ENCODE measurements around the gene GLI2. TPM values are rescaled to one million over a fixed set of nuclear protein-coding genes. Genes with fewer than 3 reads are reported as not detected.

GLI2 gene
- total RNA-seq, 6 donors from 2014 or later, result 0.61 to 8.8 (median 3.3) TPM

- H3K27me3 ChIP-seq, result no peaks in the 10 kb centered on the region
- 51 to 69% methylated on average over 2 to 8 of the region's 8 CpGs for WGBS, 2 donors
- H3K36me3 ChIP-seq, result no peaks in the 10 kb centered on the region
- ATAC-seq (ENCODE audit: low FRiP score in 2 of 2) (no peak), DNase-seq (peak in 1 of 2 donors; percentile 55)
- H3K4me3 ChIP-seq, result no peak overlapping the region
- no peaks in the 10 kb centered on the region for H3K9me3 ChIP-seq
- TF ChIP-seq POLR2A (IDR thresholded peaks at IDR 0.05) (no peak), POLR2AphosphoS5 (IDR thresholded peaks at IDR 0.05) (no peak), EP300 (IDR thresholded peaks at IDR 0.05) (no peak)
- TF ChIP-seq, protein P1, sequence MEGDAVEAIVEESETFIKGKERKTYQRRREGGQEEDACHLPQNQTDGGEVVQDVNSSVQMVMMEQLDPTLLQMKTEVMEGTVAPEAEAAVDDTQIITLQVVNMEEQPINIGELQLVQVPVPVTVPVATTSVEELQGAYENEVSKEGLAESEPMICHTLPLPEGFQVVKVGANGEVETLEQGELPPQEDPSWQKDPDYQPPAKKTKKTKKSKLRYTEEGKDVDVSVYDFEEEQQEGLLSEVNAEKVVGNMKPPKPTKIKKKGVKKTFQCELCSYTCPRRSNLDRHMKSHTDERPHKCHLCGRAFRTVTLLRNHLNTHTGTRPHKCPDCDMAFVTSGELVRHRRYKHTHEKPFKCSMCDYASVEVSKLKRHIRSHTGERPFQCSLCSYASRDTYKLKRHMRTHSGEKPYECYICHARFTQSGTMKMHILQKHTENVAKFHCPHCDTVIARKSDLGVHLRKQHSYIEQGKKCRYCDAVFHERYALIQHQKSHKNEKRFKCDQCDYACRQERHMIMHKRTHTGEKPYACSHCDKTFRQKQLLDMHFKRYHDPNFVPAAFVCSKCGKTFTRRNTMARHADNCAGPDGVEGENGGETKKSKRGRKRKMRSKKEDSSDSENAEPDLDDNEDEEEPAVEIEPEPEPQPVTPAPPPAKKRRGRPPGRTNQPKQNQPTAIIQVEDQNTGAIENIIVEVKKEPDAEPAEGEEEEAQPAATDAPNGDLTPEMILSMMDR (IDR thresholded peaks at IDR 0.05), result no peak
- no peaks in the 10 kb centered on the region for H3K4me1 ChIP-seq
- no peak overlapping the region for H3K27ac ChIP-seq
These were observed 19.7 kb upstream of the GLI2 start for GRCh38 chr2:120715941-120716340.

GRCh38 chr2:120716641-120717585 lies 18.8 kb upstream of the GLI2 start:
- WGBS, 2 donors, result 78 to 86% methylated on average over 4 to 15 of the region's 15 CpGs

GRCh38 chr2:120719491-120719890 lies 16.2 kb upstream of the GLI2 start:
- TF ChIP-seq POLR2AphosphoS5 (IDR thresholded peaks at IDR 0.05), result no peak
- Histone ChIP-seq H3K27me3 (no peaks in the 10 kb centered on the region), H3K4me1 (no peaks in the 10 kb centered on the region), H3K36me3 (no peaks in the 10 kb centered on the region), H3K4me3 (no peak overlapping the region), H3K27ac (no peak overlapping the region), H3K9me3 (no peaks in the 10 kb centered on the region)
- ATAC-seq (ENCODE audit: low FRiP score in 2 of 2), result no peak
- DNase-seq, result peak in 1 of 2 donors; percentile 18
- 76 to 81% methylated on average over 4 to 7 of the region's 7 CpGs for WGBS, 2 donors

More at GRCh38 chr2:120716641-120717585, 18.8 kb upstream of the GLI2 start:
- TF ChIP-seq, protein P1 (IDR thresholded peaks at IDR 0.05), result no peak
- TF ChIP-seq POLR2AphosphoS5 (IDR thresholded peaks at IDR 0.05) (no peak), POLR2A (IDR thresholded peaks at IDR 0.05) (no peak), EP300 (IDR thresholded peaks at IDR 0.05) (no peak)
- no peaks in the 10 kb centered on the region for H3K27me3 ChIP-seq
- H3K9me3 ChIP-seq, result no peaks in the 10 kb centered on the region
- no peak overlapping the region for H3K4me3 ChIP-seq
- ATAC-seq (ENCODE audit: low FRiP score in 2 of 2) (no peak), DNase-seq (peak; percentile 16 to 59)
- H3K27ac ChIP-seq, result no peak overlapping the region
- no peaks in the 10 kb centered on the region for H3K4me1 ChIP-seq
- H3K36me3 ChIP-seq, result no peaks in the 10 kb centered on the region

DNA sequence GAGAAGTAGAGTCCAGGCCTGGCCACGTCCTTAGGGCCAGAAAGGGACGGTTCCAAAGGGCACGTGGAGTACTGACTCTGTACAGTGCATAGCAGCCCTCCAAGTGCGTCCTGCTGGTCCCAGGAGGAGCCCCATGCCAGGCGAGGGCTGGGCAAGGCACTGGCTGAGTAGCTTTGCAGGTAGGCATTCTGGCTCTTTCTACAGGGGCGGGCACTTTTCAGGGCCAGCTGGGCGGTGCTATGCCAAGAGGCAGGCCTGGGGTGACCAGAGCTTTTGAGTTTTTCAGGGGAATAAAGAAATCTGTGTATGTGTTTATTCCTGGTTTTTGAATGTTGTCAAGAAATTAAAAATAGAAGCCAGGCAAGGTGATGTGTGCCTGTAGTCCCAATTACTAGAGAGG lies 15.4 kb upstream of the GLI2 start:
- WGBS, 2 donors, result 78 to 79% methylated on average over 5 to 7 of the region's 7 CpGs
- H3K27ac ChIP-seq, result no peak overlapping the region
- no peaks in the 10 kb centered on the region for H3K4me1 ChIP-seq
- no peaks in the 10 kb centered on the region for H3K9me3 ChIP-seq
- no peak for TF ChIP-seq POLR2A (IDR thresholded peaks at IDR 0.05)
- TF ChIP-seq, protein P1 (IDR thresholded peaks at IDR 0.05), result no peak
- no peak for TF ChIP-seq EP300 (IDR thresholded peaks at IDR 0.05)
- TF ChIP-seq POLR2AphosphoS5 (IDR thresholded peaks at IDR 0.05), result no peak
- H3K4me3 ChIP-seq, result no peak overlapping the region
- peak in 1 of 2 donors; percentile 19 for DNase-seq
- H3K36me3 ChIP-seq, result no peaks in the 10 kb centered on the region
- no peak for ATAC-seq (ENCODE audit: low FRiP score in 2 of 2)
- no peaks in the 10 kb centered on the region for H3K27me3 ChIP-seq

DNA sequence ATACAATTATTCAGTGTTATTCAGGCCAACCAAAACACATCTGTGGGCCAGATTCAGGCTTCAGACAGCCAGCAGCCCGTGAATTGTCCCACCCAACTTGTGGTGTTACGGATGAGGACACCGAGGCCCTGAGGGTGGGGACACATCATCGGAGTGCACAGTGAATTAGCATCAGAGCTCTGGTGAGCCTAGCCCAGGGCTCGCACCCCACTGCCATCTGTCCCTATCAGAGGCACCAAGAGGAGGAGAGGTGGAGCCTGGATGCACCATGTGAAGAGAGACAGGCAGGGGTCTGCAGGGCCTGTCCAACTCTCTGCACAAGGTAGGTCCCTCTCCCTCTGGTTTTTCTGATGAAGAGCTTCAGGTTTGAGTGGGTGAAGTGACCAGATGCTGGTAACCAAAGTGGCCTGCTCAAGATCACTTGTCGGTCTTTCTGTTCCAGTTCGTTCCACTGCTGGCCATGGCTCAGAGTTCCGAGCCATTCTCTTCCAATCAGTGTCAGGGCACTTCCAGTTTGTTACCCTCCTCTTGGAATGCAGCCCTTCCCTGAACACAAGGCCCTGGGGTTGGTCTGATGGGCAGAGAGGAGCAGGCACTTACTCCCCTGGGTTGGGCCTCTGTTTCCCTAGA lies 14.8 kb upstream of the GLI2 start:
- TF ChIP-seq EP300 (IDR thresholded peaks at IDR 0.05) (no peak), POLR2AphosphoS5 (IDR thresholded peaks at IDR 0.05) (no peak), POLR2A (IDR thresholded peaks at IDR 0.05) (no peak)
- TF ChIP-seq, protein P1 (IDR thresholded peaks at IDR 0.05), result no peak
- ATAC-seq (ENCODE audit: low FRiP score in 2 of 2) (peak; percentile 20 to 36), DNase-seq (no peak)
- Histone ChIP-seq H3K4me3 (no peak overlapping the region), H3K27ac (no peak overlapping the region), H3K36me3 (no peaks in the 10 kb centered on the region), H3K9me3 (peaks cover 0 to under 1% (median 0%) of the 10 kb centered on the region in 4 donors), H3K4me1 (no peaks in the 10 kb centered on the region), H3K27me3 (no peaks in the 10 kb centered on the region)
- 89 to 91% methylated on average over 7 of the region's 8 CpGs for WGBS, 2 donors

Data from upper lobe of left lung (tissue), 6 donors.